NCI-H1092 (cell line): ENCODE results near the gene OR10D3.
A peak's percentile ranks its signal among the peaks of the same experiment; 100 is the strongest.
"Not testable (repeated sequence)": the region's sequence is repeated elsewhere in the genome, so short reads cannot be mapped to it uniquely, and the experiment has no call there.

Experiments
- DNase-seq: peaks from one replicate; lab custom pipeline; 2025; lab: John Stamatoyannopoulos, UW

Gene OR10D3, protein sequence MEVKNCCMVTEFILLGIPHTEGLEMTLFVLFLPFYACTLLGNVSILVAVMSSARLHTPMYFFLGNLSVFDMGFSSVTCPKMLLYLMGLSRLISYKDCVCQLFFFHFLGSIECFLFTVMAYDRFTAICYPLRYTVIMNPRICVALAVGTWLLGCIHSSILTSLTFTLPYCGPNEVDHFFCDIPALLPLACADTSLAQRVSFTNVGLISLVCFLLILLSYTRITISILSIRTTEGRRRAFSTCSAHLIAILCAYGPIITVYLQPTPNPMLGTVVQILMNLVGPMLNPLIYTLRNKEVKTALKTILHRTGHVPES

DNA sequence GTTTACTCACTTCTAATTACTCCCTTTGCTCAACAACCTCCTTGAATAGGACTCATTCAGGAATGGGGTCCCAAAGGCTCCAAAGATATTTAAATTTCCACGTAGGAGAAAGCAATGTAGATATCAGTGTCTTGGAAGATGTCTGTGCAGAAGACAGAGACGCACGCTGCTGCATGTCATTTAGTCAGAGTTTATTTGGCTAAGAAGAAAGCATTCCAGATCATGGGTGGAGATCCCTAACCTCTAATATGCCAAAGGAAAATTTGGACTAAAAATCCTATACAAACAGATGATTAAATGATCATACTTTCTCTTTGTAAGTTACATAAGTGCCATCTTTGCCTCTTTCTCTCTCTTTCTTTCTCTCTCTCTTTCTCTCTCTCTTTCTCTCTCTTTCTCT is at the start of gene OR10D3:
TSS of gene OR10D3 (plus strand) at position 278 of the 400 bp plus-strand sequence. CDS start 1,925 bp downstream, outside the sequence.
- no peak for DNase-seq

DNA sequence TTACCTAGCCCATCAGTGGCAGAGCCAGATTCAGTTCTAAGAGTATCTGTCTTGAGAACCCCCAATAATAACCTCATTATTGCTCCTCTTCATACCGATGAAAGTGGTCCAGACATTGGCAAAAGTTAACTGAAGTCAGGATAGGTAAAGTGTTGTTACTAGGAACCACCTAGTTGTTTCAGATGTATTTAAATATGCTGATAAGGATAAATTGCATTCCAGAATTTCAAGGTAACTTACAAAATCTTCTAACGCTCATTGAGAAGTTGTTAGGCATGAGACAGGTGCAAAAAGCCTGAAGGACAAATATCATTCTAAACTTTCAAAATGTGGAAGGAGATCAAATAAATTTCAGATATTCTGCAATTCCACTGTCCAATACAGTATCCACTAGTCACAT is 40.1 kb upstream of the OR10D3 start:
- DNase-seq: no peak

DNA sequence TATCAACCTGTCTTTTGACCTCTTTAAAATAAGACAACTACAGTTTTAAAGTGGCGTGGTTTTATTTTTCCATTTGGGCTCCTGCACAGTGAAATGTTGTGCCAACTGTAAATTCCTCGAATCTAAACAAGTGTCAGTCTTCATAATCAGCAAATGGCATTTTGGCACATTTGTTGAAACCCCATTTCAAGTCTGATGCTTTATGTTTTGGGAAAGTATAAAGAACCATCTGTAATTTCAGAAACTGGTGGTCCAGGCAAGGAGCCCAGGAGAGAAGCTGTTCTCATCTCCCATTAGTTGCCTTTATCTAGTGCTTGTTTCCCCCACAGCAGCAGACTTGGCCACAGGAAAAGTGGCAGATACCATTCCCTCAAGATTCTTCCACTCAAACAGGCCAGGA is 35.2 kb upstream of the OR10D3 start:
- no peak for DNase-seq

DNA sequence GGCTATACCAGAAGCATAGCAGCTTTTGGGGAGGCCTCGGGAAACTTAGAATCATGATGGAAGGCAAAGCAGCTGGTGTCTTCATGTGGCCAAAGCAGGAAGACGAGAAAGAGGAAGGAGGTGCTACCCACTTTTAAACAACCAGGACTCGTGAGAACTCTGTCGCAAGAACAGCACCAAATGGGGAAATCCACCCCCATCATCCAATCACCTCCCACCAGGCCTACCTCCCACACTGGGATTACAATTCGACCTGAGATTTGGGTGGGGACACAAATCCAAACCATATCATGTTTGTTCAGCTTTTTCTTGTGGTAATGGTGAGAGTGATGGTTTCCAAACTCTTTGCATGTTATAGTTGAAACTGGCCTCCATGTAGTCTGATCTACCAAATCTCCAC is 32.5 kb upstream of the OR10D3 start:
- no peak for DNase-seq

DNA sequence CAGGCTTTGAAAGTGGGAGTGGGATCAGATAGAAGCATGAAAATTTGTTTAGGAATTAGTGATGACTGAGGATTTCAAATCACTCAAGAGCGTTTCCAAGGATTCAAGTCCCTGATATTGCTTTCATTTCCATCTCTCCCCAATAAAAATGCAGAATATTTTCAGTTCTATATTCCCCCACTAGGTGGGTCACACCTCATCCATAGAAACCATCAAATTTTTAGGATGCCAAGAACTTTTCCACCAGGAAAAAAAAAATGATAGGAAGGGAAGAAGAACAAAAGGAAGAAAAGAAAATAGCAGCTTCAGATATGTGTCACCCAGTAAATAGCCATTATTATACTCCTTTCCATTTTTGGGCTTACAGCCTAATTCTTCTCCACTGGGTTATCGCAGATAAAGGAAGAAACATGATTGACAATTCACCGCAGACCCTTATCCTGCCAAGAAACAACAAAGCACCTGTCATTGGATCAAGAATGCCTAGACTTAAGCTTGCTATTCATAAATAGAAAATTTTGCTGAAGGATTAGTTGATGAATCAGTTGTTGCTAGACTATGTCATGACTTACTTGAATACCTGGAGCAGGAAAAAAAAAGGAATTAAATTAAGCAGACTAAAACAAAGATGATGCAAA is 30.3 kb upstream of the OR10D3 start:
- no peak for DNase-seq

DNA sequence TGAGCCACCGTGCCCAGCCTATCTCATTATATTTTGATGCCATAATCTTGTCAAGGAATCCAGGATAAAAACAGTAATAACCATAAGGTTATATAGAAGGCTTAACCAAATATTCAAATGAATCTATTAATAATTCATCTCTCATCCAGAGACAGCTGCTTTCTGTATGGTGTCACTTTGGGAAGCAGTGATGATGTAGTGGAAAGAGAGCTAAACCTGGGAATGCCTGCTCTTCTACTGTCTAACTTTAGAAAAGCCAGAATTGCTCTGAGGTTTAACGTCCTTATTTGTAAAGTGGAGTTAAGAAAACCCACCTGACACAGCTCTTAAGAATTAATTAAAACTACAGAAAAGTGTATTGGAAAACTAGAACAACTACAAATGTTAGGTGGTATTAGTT is 29.3 kb upstream of the OR10D3 start:
- DNase-seq: no peak

DNA sequence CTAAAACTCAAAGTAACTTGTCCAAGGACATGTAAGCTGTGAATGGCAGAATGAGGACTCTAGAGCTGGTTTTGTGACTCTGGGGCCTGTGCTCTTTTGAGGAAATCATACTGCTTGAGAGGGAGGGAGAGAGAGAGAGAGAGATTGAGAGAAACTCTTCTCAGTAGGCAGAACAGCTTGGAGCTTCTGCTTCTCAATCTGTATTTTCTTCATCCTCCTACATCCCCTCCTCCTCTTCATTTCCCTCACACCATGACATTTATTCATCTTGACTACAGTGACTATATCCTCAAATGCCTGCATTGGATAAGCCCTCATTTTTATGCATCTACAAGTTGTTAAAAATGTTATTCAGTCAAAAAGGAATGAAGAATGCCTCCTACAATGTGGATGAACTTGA is 23.7 kb upstream of the OR10D3 start:
- no peak for DNase-seq

DNA sequence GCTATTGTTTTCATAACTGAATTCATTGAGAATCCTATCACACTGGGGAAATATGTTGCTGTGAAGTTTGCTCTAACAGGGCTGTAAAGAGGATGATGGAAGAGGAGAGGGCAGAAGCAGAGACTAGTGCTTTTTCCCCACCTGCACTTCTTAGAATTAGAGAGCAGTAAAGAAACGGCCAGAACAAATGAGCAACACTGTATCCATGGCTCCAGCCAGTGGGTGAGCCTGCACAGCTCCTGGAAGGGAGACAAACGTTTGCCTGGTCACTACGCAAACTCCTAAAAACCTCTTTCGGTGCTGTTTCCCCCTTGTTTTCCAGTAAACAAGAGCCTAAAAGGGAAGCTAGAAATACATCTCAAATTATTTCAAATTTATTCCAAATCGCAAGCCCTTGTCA is 22.2 kb upstream of the OR10D3 start:
- no peak for DNase-seq

DNA sequence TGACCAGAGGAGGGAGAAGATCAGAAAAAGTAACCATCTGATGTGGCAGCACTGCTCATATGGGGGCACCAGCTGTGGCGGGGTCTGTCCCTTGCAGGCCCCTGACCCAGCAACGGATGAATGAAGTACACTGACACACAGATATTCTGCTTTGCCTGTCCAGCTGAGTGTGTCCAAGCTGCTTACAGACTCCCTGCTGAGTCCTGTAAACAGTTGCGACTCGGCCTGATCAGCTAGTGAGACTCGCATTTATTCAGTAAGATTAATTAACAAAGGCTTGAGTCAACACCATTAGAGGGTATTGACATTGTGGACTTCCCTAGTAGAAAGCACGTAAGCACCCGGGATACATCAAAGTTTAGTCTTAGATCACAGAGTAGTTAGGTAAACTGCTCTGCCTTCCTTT is 15.3 kb upstream of the OR10D3 start:
- no peak for DNase-seq

DNA sequence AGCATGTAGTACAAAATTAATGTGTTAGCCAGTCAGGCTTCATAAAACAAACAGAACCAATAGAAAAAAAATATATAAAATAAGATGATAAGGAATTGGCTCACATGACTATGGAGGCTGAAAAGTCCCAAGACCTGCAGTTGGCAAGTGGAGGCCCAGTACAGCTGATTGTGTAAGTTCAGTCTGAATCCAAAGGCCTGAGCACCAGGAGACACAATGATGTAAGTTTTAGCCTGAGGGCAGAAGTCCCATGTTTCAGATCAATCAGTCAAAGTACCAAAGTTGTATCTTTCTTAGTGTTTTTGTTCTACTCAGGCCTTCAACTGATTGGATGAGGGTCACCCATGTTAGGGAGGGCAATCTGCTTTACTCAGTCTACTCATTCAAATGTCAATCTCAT is 14.3 kb upstream of the OR10D3 start:
- DNase-seq: no peak

DNA sequence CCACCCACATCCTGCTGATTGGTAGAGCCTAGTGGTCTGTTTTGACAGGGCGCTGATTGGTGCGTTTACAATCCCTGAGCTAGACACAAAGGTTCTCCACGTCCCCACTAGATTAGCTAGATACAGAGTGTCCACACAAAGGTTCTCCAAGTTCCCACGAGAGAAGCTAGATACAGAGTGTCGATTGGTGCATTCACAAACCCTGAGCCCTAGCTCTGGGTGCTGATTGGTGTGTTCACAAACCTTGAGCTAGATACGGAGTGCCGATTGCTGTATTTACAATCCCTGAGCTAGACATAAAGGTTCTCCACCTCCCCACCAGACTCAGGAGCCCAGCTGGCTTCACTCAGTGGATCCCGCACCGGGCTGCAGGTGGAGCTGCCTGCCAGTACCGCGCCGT is 12.8 kb upstream of the OR10D3 start:
- not testable (repeated sequence) for DNase-seq

DNA sequence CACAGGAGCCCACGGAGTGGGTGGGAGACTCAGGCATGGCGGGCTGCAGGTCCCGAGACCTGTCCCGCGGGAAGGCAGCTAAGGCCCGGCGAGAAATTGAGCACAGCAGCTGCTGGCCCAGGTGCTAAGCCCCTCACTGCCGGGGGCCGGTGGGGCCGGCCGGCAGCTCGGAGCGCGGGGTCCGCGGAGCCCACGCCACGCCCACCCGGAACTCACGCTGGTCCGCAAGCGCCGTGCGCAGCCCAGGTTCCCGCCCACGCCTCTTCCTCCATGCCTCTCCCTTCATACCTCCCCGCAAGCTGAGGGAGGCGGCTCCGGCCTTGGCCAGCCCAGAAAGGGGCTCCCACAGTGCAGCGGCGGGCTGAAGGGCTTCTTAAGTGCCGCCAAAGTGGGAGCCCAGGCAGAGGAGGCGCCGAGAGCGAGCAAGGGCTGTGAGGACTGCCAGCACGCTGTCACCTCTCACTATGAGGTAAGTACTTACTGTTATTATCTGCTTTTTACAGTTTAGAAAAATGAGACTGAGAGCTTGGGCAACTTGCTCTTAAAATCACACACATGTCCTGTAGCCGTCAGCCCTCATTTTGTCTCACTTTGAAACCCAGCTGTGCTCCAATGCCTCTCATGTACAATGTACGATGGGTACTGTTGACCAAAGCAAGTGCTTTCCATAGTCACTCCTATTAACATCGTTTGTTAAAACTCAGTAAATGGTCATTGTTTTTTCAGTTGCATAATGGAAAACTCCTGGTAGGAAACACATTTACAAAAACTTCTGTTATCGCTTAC is 12.2 kb upstream of the OR10D3 start:
- no peak for DNase-seq

DNA sequence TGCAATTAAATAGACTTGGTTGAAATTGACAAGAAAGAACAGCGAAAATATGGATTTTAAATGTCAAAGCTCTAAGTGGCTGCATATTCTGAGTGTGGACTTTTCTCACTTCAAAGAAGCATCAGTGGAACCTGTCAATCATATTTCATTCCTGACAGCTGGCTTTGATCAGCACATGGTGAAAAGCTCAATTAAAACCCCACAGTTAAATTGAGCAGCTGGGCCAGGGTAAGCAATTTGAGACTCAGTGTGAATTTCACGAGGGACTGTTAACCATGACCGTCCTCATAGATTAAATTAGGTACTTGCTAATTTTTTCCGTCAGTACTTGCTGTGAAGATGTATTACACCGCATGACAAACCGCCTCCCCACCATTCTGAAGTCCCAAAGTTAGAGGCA is 11.0 kb upstream of the OR10D3 start:
- DNase-seq: no peak

DNA sequence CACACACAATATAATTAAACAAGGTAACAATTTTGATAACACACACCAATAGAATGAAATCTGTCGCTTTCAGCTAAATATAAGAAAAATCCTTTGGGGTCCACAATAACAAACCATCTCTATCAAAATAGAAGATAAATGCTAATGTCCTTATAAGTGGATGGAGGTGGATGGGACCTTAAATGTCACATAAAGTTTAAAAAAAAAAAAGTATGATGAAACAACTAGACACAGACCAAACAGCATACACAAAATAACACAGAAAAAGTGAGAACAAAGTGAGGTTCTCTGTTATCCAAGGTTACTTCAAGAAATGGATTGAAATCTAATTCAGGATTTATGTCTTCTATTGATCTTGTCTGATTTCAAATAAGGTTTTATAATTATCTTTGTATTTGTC is 10.5 kb upstream of the OR10D3 start:
- DNase-seq: no peak

DNA sequence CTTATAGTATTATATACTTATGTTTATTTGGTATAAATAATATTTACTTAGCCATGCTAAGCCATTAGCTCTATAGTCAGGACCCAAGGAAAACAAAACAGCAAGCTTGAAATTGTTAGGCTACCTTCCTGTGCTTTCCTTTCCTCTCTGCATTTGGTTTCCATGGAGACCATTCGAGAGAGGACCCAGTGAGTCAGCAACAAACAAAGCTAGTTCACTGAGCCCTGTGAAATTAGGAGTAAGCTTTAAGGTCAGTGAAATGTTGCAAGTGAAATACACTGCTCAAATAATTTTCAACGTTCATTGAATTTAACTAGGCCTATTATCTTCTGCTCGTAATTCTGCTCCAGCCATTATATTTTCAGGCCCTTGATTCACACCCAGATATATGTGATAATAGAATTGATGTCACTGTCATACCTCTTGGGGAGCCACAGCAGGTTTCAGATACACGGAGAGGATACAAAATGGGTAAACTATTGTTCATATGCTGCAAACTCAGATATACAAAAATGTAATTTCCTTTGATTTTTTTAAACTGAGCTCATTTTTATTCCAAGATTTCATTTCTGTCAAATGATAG is 9.1 kb upstream of the OR10D3 start:
- DNase-seq: peak; percentile 92

DNA sequence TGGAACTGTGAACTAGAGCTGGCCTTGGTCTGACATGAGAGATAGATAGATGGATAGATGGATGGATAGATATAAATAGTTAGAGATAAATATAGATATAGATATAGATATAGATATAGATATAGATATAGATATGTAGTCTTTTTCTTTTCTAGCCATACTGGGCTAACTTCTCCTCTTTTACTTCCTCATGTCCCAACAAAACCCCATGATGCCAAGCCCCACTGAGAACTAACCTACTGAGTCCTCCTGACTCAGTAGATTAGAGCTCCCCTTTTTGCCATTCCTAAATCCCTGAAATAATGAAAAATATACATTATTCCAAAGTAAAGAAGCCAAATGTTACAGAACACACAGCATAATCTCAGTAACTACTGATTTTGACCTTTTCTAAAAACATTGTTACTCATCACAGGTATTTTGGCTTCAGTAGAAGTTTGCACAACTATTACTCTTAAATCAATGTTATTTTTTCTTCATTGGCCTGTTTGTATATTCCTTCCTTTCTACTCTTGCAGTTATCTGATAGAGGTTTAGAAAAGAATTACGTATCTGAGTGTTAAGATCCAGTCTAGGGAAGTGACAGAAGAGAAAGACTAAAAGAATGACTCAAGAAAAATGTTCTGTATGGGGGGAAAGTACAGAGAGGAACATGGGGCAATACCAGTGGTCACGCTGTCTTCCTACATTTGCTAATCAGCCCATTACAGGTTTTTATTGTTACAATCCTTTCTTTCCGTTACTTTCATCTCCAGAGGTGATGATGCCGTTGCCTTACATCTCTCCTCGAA is 6.0 kb upstream of the OR10D3 start:
- no peak for DNase-seq

DNA sequence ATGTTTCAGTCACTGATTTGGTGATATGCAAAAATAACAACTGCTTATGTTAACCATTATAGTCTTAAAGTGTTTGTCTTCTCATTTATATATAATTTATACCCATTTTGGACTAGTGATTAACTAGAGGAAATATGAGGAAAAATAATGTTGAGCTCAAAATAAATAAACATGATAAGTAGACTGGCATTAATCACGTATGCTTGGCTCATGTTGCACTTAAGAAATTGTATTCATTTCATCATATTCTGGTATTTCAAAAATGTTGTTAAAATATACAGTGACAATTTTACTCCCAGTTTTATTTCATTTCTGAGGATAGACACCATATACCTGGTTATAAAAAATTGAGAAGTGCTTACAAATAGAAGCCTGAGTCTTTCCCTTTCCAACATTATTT is 3.8 kb upstream of the OR10D3 start:
- no peak for DNase-seq

DNA sequence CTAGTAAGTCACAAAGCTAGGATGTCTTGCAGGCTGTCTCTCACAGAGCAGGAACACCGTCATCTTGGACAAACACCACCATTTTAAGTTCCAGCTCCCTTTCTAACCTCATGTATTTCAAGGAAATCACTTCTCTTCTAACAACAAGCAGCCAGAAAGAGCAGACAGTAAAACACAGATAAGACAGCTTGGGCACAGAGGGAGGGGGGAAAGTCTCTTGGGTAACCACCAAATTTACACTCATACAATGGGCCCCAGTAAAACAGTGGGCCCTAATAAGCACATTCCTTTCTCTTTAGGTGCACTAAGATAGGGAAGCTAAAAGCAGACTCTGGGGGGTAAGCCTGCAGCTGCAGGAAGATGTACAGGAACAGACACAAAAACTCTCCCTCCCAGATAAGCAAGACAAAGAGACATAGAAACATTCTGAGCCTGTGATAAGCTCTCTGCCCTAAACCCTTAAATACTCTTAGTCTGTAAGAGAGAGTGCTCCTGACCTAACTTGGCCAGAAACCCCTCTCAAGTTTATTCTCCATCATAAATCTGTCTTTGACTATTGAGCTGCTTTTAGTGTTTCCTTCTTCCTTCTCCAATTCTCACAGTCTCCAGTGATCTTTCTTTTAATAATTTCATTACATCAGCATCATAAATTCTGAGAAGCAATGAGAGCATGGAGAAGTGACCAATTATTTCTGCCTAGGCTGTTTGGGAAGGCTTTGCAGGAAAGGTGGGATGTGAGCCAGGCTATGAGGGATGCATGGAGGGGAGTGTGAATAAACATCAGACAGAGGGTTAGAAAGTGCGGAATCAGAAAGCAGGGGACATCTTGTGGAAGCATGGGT is 7.4 kb downstream of the OR10D3 start:
- no peak for DNase-seq

DNA sequence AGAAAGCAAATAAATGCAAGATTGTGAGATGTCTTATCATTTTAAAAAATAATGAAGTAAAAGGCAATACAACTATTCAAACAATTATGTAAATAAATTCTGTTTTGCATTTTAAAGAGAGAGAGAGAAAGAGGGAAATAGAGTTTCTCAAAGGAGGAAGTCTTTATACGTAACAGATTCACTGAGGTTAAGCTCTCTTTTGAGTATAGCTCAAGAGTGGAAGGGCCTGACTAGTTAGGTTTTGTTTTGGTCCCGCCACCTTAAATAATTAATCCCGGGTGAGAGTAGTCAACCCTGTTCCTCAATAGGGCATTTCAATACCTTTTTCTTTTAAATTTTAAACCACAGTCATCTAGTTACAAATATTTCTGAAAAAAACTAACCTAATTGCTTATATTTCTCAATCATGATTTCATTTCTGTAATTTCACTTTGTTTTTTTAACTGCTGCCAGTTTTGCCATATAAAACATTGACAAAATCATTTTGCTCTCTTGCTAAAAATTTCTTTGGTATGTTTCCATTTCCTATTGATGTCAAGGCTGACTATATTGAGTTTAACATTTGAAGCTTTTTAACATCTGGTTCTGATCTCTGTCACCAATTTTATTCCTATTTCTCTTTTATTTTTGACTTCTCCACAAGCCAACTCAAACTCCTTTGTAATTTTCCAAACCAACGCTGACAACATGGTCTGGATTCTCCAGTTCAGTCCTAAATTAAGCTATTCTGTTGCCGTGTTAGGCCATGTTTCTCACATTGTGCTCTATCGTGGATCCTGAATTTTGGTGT is 10.3 kb downstream of the OR10D3 start:
- no peak for DNase-seq
